Measurements from ENCODE around the gene MCRIP2. TPM values are rescaled to one million over a fixed set of nuclear protein-coding genes. Genes with fewer than 3 reads are reported as not detected.

The MCRIP2 gene
- total RNA-seq, 1 donor from 2014 or later = 2.9 TPM

DNA sequence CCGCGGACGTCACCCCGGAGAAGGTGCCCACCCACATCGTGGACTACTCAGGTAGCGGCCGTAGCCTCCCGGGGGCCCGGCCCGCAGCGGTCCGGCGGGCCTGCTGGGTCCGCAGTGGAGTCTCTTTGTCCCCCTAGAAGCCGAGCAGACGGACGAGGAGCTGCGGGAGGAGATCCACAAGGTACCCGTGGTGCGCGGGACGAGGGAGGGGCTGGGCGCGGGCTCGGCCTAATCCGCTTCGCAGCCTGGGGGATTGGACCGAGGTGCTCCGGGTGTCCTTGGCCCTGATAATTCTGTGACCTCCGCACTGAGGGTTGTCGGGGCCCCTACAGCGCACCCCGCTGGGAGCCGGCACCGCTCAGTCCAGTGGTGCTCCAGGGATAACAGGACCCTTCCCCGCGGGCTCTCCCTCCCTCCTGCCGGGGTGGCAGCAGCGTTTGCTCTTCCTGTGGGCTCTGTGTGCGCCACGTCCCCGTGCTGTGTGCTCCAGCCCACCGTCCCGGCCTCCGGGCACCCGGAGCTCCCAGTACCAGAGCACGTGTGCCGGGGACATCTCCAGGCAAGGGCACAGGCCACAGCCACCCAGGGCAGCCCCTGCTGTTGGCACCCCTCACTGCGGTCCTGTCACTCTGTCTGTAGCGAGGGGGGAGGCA lies 27.0 kb downstream of the MCRIP2 start:
- Mint-ChIP-seq H3K4me3 (ENCODE audit: unreplicated experiment) (peak overlapping the region; percentile 81), H3K27me3 (ENCODE audit: unreplicated experiment) (peaks cover 5% of the 10 kb centered on the region), H3K36me3 (ENCODE audit: low read depth, unreplicated experiment) (no peaks in the 10 kb centered on the region), H3K9me3 (ENCODE audit: unreplicated experiment) (no peaks in the 10 kb centered on the region), H3K4me1 (ENCODE audit: unreplicated experiment) (no peaks in the 10 kb centered on the region), H3K27ac (ENCODE audit: unreplicated experiment) (no peak overlapping the region)
- TF ChIP-seq, protein P1, sequence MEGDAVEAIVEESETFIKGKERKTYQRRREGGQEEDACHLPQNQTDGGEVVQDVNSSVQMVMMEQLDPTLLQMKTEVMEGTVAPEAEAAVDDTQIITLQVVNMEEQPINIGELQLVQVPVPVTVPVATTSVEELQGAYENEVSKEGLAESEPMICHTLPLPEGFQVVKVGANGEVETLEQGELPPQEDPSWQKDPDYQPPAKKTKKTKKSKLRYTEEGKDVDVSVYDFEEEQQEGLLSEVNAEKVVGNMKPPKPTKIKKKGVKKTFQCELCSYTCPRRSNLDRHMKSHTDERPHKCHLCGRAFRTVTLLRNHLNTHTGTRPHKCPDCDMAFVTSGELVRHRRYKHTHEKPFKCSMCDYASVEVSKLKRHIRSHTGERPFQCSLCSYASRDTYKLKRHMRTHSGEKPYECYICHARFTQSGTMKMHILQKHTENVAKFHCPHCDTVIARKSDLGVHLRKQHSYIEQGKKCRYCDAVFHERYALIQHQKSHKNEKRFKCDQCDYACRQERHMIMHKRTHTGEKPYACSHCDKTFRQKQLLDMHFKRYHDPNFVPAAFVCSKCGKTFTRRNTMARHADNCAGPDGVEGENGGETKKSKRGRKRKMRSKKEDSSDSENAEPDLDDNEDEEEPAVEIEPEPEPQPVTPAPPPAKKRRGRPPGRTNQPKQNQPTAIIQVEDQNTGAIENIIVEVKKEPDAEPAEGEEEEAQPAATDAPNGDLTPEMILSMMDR (IDR thresholded peaks at IDR 0.05; ENCODE audit: unreplicated experiment) = no peak
- no peak for DNase-seq (ENCODE audit: low spot score)

DNA sequence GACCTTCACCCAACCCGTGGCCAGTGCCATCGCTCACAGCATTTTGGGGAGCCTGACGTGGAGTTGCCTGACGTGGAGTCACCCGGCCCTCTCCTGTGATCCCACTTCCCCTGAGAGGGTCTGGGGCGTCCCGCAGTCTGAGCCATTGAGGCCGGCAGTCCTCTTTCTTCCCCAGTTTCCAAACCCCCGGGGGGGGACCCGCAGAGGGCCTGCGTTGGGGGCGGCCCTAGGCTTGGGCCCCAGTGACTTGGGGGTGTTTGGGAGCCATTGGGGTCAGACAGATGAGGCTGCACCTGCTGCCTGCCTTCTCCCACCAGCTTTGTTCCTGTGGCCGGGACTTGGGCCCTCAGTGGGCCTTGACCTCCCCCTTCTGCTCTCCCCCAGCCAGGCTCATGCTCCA lies 28.0 kb downstream of the MCRIP2 start:
- peaks cover 5% of the 10 kb centered on the region for H3K27me3 Mint-ChIP-seq (ENCODE audit: unreplicated experiment)
- no peaks in the 10 kb centered on the region for H3K36me3 Mint-ChIP-seq (ENCODE audit: low read depth, unreplicated experiment)
- no peaks in the 10 kb centered on the region for H3K4me1 Mint-ChIP-seq (ENCODE audit: unreplicated experiment)
- H3K9me3 Mint-ChIP-seq (ENCODE audit: unreplicated experiment) = no peaks in the 10 kb centered on the region
- no peak overlapping the region for H3K27ac Mint-ChIP-seq (ENCODE audit: unreplicated experiment)
- H3K4me3 Mint-ChIP-seq (ENCODE audit: unreplicated experiment) = no peak overlapping the region
- TF ChIP-seq, protein P1 (IDR thresholded peaks at IDR 0.05; ENCODE audit: unreplicated experiment) = no peak
- no peak for DNase-seq (ENCODE audit: low spot score)

DNA sequence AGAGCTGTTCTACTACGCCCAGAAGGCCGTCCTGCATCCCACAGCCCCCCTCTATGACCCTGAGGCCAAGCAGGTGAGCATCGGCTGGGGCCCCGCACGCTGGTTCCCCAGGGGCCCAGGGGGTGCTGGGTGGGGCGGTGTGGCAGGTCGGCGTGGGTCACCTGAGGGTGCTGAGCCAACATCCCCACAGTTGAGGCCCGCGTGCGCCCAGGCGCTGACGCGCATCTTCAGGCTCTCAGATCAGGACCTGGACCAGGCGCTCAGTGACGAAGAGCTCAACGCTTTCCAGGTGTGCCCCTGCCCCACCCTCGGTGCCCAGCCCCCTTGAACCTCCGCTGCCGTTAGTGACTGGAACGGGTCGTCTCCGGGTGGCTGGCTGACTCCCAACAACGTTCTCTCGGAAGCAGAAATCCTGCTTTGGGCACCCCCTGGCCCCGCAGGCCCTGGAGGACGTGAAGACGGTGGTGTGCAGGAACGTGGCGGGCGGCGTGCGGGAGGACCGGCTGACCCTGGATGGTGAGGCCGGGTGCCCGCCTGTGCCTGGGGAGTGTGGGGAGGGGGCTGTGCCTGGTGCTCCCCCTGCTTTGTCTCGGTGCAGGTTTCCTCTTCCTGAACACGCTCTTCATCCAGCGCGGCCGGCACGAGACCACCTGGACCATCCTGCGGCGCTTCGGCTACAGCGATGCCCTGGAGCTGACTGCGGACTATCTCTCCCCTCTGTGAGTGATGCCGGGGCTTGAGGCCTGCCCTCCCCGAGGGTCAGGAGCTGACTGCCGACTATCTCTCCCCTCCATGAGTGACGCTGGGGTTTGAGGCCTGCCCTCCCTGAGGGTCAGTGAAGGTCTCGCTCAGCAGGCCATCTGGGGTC lies 29.1 kb downstream of the MCRIP2 start:
- Mint-ChIP-seq H3K9me3 (ENCODE audit: unreplicated experiment) (no peaks in the 10 kb centered on the region), H3K4me3 (ENCODE audit: unreplicated experiment) (no peak overlapping the region), H3K27me3 (ENCODE audit: unreplicated experiment) (peaks cover 8% of the 10 kb centered on the region), H3K4me1 (ENCODE audit: unreplicated experiment) (no peaks in the 10 kb centered on the region), H3K27ac (ENCODE audit: unreplicated experiment) (no peak overlapping the region), H3K36me3 (ENCODE audit: low read depth, unreplicated experiment) (no peaks in the 10 kb centered on the region)
- TF ChIP-seq, protein P1 (IDR thresholded peaks at IDR 0.05; ENCODE audit: unreplicated experiment) = no peak
- DNase-seq (ENCODE audit: low spot score) = no peak

DNA sequence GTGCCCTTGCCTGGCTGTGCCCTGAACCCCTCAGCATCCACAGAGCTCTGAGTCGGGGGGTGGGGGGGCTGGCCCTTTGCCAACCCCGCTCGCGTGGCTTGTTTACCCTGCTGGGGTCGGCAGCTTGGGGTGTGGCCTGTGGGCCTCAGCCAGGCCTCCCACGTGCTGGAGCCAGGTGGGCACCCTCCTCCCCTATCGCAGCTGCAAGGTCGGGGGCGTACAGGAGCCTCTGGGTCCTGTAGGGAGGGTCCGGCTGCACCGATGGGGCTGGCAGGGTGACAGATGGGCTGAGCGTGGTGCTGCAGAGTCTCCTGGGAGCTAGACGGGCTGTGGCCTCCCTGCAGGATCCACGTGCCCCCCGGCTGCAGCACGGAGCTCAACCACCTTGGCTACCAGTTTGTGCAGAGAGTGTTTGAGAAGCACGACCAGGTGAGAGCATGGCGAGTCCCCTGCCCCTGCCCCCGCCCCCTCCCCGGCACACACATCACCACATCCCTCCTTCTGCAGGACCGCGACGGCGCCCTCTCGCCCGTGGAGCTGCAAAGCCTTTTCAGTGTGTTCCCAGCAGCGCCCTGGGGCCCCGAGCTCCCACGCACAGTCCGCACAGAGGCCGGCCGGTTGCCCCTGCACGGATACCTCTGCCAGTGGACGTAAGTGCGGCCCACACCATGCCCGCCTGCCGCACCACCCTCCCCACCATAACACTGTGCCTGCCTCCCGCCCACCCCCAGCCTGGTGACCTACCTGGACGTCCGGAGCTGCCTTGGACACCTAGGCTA lies 29.9 kb downstream of the MCRIP2 start:
- no peak overlapping the region for H3K4me3 Mint-ChIP-seq (ENCODE audit: unreplicated experiment)
- H3K27ac Mint-ChIP-seq (ENCODE audit: unreplicated experiment) = no peak overlapping the region
- TF ChIP-seq, protein P1 (IDR thresholded peaks at IDR 0.05; ENCODE audit: unreplicated experiment) = no peak
- H3K27me3 Mint-ChIP-seq (ENCODE audit: unreplicated experiment) = peaks cover 8% of the 10 kb centered on the region
- no peaks in the 10 kb centered on the region for H3K4me1 Mint-ChIP-seq (ENCODE audit: unreplicated experiment)
- no peaks in the 10 kb centered on the region for H3K36me3 Mint-ChIP-seq (ENCODE audit: low read depth, unreplicated experiment)
- DNase-seq (ENCODE audit: low spot score) = no peak
- H3K9me3 Mint-ChIP-seq (ENCODE audit: unreplicated experiment) = no peaks in the 10 kb centered on the region
